Measurements from ENCODE around the gene ZG16.
"Not testable (repeated sequence)": the region's sequence is repeated elsewhere in the genome, so short reads cannot be mapped to it uniquely, and the experiment has no call there.

Gene ZG16

DNA sequence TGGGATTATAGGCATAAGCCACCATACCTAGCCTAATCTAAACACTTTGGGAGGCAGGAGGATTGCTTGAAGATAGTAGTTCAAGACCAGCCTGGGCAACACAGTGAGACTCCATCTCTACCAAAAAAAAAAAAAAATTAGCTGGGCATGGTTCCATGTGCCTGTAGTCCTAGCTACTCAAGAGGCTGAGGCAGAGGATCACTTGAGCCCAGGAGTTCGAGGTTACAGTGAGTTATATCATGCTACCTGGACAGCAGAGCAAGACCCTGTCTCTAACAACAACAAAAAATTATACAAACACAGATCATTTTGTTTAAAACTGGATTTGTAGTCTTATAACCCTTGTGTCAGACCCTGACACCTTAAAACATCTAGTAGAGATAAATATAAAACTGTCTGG lies 24.5 kb upstream of the ZG16 start:
- no peak for DNase-seq

DNA sequence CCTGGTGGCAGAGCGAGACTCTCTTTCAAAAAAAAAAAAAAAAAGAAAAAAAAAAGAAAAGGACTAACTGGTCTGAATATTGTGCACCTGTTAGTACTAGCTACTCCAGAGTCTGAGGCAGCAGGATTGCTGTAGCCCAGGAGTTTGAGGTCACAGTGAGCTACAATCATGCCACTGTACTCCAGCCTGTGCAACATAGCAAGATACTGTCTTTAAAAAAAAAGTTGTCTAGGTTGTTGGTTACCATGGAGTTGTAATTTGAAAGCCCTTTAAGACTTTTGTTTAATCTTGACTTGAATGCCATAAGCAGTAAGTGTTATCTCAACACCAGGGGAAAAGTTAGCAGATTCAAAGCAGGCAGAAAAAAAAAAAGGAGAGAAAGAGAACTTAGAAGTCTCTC lies 21.4 kb upstream of the ZG16 start:
- DNase-seq: no peak

DNA sequence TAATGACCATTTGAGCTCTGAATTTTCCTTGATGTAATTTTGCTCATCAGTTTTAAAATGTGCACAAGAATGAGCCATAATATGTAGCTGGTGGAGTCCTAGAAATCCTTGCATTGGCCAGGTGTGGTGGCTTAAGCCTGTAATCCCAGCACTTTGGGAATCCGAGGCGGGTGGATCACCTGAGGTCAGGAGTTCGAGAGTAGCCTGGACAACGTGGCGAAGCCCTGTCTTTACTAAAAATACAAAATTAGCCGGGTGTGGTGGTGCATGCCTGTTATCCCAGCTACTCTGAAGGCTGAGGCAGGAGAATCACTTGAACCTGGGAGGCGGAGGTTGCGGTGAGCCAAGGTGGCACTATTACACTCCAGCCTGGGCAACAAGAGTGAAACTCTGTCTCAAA lies 21.0 kb upstream of the ZG16 start:
- not testable (repeated sequence) for DNase-seq

DNA sequence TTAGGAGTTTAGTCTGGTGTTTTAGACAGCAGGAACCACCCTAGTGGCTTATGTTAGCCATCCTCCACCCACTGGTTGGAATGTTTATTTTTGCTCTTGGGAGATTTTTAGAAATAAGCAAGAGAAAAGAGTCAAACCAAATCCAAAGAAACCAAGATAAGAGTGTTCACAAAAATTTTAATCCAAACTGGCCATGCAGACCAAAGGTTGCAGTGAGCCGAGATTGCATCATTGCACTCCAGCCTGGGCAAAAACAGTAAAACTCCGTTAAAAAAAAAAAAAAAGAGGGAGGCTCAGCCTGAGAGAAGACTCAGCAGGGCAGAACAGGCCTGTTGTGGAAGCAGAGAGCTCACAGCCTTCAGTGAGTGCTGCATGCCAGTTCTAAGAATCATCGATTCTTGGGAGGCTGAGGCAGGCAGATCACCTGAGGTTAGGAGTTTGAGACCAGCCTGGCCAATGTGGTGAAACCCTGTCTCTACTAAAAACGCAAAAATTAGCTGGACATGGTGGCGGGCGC lies 20.0 kb upstream of the ZG16 start:
- DNase-seq: no peak

DNA sequence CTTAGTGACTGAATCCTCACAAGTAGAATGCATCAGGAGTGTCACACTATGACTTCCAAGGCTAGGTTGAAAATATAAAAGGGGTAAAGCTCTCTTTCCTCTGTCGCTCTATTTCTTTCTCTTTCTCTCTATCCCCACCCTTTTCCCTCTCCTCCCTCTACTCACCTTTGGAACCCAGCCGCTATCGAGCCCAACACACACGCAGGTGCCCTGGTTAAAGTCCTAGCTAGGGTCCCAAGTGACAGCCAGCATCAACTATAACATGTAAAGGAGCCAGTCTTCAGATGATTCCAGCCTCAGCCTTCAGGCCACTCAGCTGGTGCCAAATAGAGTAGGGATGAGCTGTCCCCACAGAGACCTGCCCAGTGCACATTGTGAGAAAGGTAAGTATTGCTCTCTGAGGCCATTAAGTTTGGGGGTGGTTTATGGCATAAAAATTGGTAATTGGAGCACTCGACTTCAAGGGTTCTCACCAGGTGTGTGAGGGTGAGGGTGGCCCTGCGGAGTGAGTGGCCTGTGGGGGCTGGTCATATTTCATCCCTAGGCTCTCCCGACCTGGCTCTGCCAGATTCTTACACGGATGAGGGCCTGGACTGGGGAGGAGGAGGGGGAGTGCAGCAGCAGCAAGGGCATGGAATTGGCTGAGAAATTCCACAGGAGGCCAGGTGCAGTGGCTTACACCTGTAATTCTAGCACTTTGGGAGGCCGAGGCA lies 17.3 kb upstream of the ZG16 start:
- DNase-seq: no peak

DNA sequence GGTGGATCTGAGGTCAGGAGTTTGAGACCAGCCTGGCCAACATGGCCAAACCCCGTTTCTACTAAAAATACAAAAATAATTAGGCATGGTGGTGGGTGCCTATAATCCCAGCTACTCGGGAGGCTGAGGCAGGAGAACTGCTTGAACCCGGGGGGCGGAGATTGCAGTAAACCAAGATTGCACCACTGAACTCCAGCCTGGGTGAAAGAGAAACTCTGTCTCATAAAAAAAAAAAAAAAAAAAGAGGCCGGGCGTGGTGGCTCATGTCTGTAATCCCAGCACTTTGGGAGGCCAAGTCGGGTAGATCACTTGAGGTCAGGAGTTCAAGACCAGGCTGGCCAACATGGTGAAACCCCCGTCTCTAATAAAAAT lies 16.8 kb upstream of the ZG16 start:
- DNase-seq: not testable (repeated sequence)

DNA sequence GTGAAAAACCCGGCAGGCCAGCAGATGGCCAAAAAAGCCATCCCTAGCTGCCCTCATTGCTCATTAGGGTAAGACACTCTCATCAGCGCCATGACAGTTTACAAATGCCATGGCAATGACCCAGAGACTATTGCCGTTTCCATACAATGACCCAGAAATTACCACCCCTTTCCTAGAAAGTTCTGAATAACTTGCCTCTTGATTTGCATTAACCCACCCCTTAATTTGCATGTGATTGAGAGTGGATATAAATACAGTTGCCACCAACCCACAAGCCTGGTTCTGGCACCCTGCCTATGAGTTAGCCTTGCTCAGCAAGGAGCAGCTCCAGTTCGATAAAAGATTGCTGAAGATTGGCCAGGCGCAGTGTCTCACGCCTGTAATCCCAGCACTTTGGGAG lies 16.2 kb upstream of the ZG16 start:
- DNase-seq: no peak

DNA sequence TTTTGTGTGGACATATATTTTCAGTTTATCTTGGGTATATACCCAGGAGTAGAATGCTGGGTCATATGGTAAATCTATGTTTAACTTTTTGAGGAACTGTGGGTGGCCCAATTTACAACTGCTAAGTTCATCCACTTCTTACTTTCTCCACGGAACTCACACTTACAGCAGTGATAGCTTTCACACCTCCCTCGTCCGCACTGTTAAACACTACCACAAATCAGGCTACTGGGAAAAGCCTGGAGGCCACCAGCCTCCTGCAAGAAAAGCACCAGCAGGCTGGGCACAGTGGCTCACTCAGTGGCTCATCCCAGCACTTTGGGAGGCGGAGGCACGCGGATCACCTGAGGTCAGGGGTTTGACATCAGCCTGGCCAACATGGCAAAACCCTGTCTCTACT lies 14.7 kb upstream of the ZG16 start:
- DNase-seq: no peak

DNA sequence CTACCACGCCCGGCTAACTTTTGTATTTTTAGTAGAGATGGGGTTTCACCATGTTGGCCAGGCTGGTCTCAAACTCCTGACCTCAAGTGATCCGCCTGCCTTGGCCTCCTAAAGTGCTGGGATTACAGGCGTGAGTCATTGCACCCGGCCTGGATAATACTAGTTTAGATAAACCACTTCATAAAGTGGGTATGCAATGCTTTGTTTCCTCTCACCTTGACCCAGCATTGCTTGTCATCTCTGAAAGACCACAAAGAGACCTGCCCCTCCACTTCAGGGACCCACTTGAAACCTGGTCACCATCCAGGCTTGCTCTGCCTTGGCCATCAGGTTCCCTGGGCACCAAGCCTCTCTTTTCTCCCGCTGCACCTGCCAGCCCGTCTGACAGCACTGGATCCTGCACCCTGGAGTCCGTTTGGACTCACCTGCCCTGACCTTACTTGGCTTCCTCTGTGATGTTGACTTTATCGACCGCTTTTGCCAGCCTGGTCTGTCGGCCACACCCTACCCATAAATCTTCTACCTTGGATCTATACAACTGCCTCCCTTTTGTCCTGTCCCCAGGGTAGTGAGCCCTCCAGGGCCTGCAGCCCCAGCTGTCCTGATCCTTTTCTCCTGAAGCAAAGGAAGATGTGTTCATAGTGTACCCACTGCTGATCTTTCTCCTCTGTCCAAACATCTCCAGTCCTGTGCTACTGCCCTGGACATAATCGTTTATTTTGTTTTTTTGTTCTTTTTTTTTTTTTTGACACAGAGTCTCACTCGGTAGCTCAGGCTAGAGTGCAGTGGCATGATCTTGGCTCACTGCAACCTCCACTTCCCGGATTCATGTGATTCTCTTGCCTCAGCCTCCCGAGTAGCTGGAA lies 12.7 kb upstream of the ZG16 start:
- no peak for DNase-seq

DNA sequence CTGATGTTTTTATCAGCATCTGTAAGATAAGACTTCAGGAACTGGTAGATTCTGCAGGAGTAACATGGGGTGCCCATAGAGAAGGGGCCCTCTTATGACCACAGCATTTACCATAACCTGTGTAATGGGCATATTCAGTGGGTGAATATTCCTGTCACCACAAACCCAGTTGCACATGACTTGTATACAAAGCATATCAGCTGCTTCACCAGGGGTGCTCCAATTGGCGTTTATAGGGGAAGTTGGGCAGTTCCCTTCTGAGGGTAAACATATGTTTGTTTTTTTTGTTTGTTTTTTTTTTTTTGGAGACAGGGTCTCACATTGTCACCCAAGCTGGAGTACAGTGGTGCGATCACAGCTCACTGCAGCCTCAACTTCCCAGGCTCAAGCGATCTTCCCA lies 11.5 kb upstream of the ZG16 start:
- no peak for DNase-seq

DNA sequence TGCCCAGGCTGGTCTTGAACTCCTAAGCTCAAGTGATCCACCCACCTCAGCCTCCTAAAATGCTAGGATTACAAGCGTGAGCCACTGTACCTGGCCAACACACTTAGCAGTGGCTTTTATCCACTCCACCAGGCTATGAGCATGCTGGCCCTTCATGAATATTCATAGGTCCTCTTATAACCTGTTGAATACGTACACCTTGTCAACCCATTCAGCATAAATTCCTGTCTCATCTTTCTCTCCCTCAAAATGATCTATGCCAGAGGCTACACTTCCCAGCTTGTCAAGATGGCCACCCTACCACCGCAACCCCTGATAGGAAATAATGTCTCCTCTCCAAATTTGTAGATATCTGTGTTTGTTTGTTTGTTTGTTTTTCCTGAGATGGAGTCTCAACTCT lies 11.0 kb upstream of the ZG16 start:
- DNase-seq: no peak

DNA sequence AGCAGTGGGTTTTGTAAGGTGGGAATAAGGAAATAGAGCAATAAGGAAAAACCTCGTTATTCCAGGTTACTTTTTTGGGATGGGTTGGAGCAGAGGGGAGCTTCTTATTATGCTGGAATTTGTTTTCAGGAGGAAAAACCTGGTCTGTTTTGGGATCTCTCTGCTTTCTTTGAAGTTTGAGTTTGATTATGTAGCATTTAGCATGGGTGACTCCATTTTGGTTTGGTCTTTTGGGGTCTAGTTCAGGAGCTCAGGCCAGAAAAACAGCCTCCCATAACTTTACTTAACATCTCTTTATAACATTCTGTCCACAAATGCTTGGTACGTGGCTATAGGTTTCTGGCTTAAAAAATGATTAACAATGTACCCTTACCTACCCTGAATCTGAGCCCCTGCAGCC lies 8.5 kb upstream of the ZG16 start:
- DNase-seq: no peak

DNA sequence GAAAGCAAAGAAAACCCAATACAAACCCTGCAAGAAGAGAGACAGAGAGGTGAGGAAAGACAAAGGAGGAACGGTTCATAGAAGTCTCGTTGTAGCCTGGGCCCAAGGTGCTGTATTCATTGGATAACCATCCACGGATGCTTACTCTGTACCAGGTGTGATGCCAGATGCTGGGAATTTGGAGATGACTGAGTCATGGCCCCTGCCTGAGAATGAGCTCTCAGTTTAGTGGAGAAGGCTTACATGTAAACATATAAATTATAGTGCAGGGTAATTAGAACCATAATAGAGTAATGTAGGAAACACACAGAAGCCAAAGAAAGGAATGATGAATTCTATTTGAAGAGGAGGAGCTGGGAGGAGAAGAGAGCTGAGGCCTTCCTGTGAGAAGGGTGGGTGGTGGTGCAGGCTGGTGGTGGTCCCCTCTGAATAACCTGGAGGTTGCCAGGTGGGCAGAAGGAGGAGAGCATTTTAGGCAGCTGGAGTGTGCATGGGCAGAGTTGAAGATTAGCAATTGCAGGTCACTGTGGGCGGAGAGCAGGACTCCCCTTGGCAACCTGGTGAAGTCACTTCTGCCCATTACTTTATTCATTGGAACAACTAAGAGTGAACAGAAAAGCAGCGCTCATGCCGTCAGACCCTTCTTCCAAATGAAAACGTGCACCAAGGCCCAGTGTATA lies 7.7 kb upstream of the ZG16 start:
- DNase-seq: no peak

DNA sequence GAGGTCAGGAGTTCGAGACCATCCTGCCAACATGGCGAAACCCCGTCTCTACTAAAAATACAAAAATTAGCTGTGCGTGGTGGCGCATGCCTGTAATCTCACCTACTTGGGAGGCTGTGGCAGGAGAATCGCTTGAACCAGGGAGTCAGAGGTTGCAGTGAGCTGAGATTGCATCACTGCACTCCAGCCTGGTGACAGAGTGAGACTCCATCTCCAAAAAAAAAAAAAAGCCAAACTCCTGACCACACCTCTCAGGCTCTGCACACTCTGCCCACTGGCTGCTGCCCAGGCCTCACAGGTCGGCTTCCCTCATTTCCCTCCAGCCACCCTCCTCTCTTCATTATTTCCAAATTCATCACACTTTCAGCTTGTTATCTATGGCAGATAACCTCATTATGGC lies 5.7 kb upstream of the ZG16 start:
- DNase-seq: not testable (repeated sequence)

DNA sequence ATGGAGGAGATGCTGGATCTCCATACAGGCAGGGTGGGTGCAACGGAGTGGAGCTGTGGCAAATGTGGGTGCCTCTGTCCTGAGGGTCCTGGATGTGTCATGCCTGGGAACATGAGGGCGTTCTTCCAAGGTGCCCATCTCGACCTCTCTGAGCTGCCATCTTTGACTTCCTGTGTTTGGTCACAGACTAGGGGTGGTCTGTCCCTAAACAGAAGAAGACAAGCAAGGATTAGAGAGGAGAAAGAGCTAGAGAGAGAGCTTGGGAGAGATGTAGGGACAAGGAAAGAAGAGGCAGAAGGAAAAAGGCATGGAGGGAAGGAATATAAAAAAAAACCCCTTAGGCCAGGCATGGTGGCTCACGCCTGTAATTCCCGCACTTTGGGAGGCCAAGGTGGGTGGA lies 3.3 kb upstream of the ZG16 start:
- DNase-seq: no peak

DNA sequence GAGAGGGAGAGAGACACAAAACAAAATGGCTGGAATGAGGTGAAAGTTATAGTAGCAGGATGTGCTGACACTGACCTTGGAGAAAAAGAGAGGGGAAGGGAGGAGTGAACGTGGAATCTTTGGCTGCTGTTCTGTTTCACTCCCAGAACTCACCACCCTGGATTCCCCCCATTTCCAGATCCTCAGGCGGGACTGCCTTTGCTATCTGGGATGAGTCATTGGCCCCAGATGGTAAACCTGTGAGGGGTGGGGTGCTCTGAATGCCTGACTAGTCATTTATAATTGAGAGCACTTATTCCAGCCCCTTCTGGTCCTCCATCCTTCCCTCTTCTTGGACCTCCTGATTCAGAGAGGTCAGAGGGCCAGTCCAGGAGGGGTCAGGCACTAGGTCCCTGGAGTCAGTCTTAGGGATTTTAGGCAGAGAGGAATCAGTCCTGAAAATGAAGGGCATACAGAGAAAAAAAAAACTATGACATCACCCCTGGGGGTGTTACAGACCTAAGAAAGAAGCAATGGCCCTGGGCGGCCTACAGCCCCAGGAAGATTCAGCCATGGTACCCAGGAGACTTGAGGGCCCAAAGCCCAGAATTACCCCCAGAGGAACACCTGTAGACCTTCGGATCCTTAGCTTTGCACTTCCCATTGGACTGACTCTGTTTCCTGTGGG lies 2.2 kb upstream of the ZG16 start:
- no peak for DNase-seq

DNA sequence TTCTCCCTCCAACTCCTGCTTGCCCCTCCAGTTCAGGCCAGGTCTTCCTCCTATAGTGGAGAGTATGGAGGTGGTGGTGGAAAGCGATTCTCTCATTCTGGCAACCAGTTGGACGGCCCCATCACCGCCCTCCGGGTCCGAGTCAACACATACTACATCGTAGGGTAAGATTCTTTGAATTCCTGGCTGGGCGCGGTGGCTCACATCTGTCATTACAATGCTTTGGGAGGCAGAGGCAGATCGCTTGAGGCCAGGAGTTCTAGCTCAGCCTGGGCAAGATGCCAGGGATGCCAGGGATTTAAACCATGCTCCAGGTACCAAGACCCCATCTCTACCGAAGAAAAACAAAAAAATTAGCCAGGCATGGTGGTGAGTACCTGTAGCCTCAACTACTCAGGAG lies 1.4 kb downstream of the ZG16 start:
- DNase-seq: no peak

DNA sequence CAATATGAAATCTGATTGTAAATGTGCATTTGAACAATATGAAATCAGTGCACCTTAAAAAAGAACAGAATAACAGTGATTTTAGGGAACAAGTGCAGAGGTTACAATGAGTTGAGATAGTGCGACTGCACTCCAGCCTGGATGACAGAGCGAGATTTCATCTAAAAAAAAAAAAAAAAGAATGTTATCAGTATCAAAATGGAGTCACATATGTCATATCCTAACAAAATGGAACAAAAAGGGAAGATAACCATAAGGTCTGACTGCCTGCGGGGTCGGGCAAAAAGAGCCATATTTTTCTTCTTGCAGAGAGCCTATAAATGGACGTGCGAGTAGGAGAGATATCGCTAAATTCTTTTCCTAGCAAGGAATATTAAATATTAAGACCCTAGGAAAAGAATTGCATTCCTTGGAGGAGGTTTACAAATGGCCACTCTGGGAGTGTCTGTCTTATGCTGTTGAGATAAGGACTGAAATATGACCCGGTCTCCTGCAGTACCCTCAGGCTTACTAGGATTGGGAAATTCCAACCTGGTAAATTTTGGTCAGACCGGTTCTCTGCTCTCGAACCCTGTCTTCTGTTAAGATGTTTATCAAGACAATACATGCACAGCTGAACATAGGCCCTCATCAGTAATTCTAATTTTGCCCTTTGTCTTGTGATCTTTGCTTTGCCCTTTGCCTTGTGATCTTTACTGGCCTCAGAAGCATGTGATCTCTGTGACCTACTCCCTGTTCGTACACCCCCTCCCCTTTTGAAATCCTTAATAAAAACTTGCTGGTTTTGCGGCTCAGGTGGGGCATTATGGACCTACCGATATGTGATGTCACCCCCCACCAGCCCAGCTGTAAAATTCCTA lies 5.3 kb downstream of the ZG16 start:
- DNase-seq: not testable (repeated sequence)

DNA sequence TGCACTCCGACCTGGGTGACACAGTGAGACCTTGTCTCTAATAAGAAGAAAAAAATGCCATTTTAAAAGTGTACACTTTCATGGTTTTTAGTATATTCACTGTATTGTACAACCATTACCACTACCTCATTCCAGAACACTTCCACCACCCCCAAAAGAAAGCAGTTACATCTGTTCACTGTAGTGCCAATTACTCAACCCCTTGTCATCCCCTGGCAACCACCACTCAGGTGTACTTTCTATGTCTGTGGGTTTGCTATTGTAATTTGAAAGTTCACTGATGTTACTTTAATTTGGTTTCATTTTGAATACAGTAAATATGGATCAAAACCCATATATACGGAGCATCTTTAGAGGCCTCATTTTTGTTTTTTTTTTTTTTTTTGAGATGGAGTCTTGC lies 6.1 kb downstream of the ZG16 start:
- no peak for DNase-seq

DNA sequence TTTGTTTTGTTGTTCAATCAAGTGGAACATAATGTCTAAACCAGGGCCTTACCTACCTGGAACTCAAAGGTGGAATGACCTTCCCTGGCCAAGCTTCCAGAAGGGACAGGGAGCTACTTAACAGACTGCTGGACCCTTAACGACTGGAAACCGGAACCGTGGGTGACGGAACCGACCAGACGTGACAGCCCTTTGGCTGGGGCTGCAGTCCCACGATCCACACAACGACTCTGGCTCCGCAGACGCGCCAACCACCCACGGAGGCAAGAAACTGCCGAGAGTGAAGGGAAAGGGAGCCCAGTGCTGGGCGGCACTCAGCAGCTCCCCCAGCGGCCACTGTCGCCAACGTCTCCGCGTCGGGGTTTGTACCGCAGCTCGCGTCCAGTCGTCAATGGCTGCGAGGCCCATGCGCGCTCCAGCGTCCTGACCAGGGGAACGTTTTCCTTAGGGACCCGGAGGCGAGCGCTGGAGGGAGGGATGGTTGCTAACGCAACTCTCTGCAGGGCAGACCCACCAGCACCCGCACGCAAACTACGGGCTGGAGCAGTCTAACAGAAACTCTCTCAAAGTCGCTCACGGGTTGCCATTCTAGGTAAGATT lies 6.9 kb downstream of the ZG16 start:
- peak; percentile 38 for DNase-seq

DNA sequence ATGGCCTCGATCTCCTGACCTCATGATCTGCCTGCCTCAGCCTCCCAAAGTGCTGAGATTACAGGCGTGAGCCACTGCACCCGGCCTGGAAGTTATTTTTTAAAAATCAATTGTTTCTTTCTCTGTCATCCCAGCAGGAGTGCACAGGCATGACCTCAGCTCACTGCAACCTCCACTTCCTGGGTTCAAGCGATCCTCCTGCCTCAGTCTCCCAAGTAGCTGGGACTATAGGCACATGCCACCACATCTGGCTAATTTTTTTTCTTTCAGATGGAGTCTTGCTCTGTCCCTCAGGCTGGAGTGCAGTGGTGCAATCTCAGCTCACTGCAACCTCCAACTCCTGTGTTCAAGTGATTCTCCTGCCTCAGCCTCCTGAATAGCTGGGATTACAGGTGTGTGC lies 9.1 kb downstream of the ZG16 start:
- not testable (repeated sequence) for DNase-seq

DNA sequence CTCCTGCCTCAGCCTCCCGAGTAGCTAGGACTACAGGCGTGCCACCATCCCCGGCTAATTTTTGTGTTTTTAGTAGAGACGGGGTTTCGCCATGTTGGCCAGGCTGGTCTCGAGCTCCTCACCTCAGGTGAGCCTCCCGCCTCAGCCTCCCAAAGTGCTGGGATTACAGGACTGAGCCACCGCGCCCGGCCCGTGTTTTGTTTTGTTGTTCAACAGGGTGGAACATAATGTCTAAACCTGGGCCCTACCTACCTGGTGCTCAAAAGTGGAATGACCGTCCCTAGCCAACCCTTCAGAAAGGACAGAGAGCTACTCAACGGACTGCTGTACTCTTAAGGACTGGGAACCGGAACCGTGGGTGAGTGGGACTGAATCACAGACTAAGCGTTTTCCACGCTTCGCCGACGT lies 11.7 kb downstream of the ZG16 start:
- DNase-seq: no peak

Data from activated gamma-delta T cell (primary cell).